ENCODE data around the gene USP49.

GRCh38 chr6:41769376-41769775 is 125.8 kb downstream of the USP49 start:
- TF ChIP-seq CTCF (IDR thresholded peaks at IDR 0.05): no peak
- TF ChIP-seq POLR2AphosphoS5 (IDR thresholded peaks at IDR 0.05): no peak
